ENCODE results near the gene KLK15. TPM values are rescaled to one million over a fixed set of nuclear protein-coding genes. Genes with fewer than 3 reads are reported as not detected.

KLK15 gene
- total and polyA plus RNA-seq, 10 of the 15 experiments (the other 5 are each of a cell fraction or from before 2014, with no cell fraction given), result 0.04 to 0.08 TPM; not detected in 8

- no peak for TF ChIP-seq FOXM1 (IDR thresholded peaks at IDR 0.05; ENCODE audit: low read depth, low read length)
- no peak for TF ChIP-seq ZSCAN29 (IDR thresholded peaks at IDR 0.05)
- TF ChIP-seq IRF3 (IDR thresholded peaks at IDR 0.05), result no peak
- TF ChIP-seq ATF2 (IDR thresholded peaks at IDR 0.05; ENCODE audit: low read length), result no peak
- peak; percentile 46; the same call in 1 of the 2 replicates for TF ChIP-seq SMC3 (IDR thresholded peaks at IDR 0.05; ENCODE audit: borderline replicate concordance, low read length)
- TF ChIP-seq ATF7 (IDR thresholded peaks at IDR 0.05; ENCODE audit: low read depth), result peak; percentile 58; the same call in 1 of the 2 replicates
- TF ChIP-seq CBFB (IDR thresholded peaks at IDR 0.05; ENCODE audit: low read depth), result no peak
- no peak for TF ChIP-seq PRDM15 (CRISPR knock-in tag; IDR thresholded peaks at IDR 0.05)
- peak; percentile 31; the same call in 1 of the 2 replicates for TF ChIP-seq CREM (IDR thresholded peaks at IDR 0.05; ENCODE audit: low read depth)
- peak; percentile 59 for TF ChIP-seq CREB1 (IDR thresholded peaks at IDR 0.05; ENCODE audit: low read depth)
- TF ChIP-seq BCLAF1 (IDR thresholded peaks at IDR 0.05), result no peak
- no peak for TF ChIP-seq POLR2AphosphoS2 (IDR thresholded peaks at IDR 0.05; ENCODE audit: low read depth, low read length)
- 0 out of 2 replicates have a peak, but pooled peaks have one; percentile 20 for TF ChIP-seq MTA2 (IDR thresholded peaks at IDR 0.05; ENCODE audit: low read depth)
Observed at GRCh38 chr19:50838239-50838638, 4.9 kb upstream of the KLK15 start (continued).
